ENCODE measurements around the gene SERTM2.

Gene SERTM2

DNA sequence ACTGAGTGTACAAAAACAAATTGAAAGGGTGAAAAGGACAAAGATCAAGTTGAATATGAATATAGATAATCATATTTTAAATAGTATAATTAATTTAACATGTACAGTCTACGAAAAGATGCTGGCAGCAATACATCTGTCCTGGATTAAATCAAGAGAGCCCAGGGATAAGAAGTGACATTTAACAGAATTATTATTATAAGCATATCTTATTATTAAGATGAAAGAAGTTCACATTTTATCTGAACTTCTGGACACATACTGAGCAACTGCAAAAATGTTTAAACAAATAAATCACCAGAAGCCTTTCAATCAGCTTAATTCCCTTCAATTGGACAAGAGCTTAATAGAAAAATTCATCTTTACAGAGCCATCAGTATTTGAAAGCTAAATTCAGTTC, 50.4 kb downstream of the SERTM2 start:
- no peak for DNase-seq

DNA sequence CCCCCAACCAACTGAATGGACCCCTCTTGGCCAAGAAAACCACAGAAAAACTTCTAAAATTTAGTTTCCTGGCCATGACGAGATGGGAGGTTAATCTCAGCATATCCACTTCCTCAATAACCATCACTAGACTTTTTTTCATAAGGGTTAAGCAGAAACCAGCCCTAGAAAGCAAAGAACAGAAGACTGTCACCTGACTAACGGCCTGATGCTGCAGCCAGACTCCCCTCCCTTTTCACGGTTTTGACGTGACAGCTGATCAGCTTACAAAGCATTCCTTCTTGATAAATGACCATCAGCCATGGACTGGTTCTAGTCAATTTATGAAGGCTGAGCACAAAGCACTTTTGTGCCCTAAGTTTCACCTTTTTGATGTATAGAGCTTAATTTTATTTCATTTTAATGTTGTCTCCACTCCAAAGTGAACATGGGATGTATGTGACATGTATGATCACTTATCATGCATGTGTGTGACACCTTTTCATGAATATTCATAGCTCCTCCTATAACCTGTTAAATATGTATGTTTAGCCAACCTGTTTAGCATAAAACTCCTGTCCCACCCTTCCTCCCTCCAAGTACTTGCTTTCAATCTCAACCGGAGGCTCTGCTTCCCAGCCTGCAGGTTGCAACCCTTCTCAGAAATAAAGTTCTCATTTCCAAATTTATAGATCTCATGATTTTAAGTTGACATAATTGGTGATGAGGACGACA, 56.3 kb downstream of the SERTM2 start:
- no peak for DNase-seq

DNA sequence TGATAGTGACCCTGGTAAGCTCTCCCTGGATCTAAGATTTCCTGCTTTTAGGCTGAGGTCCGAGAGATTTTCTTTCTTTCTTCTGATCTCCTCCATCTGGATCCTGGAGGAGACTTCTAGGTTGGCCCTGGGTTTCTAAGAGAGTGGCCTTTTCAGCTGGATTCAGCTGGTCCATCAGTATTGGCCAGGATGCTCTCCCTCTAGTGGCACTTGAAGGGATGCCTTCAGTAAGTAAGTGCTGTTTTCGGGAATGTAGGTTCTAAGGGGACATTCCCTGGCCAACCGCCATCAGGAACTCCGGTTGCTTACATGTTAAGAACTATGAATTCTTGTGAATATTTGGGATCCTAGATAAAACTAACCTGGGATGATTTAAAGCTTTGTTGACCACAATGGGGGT, 56.9 kb downstream of the SERTM2 start:
- peak in 1 of 2 experiments; percentile 0 for DNase-seq

DNA sequence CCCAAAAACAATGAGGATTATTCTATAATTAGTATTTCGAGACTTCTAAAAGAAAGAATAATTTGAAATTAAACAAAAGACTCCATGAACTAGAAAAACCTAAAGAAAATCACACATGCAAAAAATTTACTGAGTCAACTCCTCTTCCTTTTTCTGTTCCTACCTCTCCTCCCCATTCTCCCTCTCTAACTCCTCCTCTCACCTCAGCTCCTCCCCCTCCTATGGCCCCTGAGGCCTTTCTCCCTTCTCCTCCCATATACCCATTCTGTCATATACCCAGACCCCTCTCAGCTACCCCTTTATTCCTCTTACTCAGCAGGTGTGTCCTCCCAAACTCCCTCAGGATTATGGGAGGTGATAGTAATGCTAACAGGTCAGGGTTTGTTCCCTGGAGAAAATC, 57.4 kb downstream of the SERTM2 start:
- no peak for DNase-seq
